ENCODE measurements around the gene CCDC69.

GRCh38 chr5:151219789-151220188 lies 4.1 kb downstream of the CCDC69 start:
- TF ChIP-seq CTCF (conservative IDR thresholded peaks at IDR 0.05; ENCODE audit: low read length) = peak; percentile 77
- no peak for TF ChIP-seq EZH2phosphoT487 (IDR thresholded peaks at IDR 0.05; ENCODE audit: borderline replicate concordance, low read depth, low read length)

Measured in OCI-LY7 (cell line).